NT2/D1 (cell line): Measurements from ENCODE around the gene RICTOR.

Experiments used
- DNase-seq: peaks from one replicate; pipeline ENCODE4 v3.0.0-alpha.2; 2011; ENCODE audit warnings: low read depth, low spot score
- H3K27me3 ChIP-seq: 2 replicates; pipeline ENCODE4 v1.6.0; 2011; ENCODE audit warnings: mild to moderate bottlenecking; ENCODE audit not compliant: insufficient read length, insufficient read depth
- H3K36me3 ChIP-seq: 2 replicates; pipeline ENCODE4 v1.6.1; 2011; ENCODE audit warnings: mild to moderate bottlenecking, low read length, mixed read lengths; ENCODE audit not compliant: insufficient read depth, insufficient read length
- H3K4me1 ChIP-seq: 2 replicates; pipeline ENCODE4 v1.5.1; 2011; ENCODE audit not compliant: insufficient read depth, insufficient read length
- H3K4me3 ChIP-seq: 2 replicates; pipeline ENCODE4 v1.5.1; 2011; ENCODE audit warnings: low read depth; ENCODE audit not compliant: insufficient read length
- H3K9ac ChIP-seq: 2 replicates; pipeline ENCODE4 v1.6.0; 2011; ENCODE audit warnings: low read depth; ENCODE audit not compliant: insufficient read length
- H3K9me3 ChIP-seq: 2 replicates; pipeline ENCODE4 v1.5.1; 2011; ENCODE audit warnings: mild to moderate bottlenecking, low read length; ENCODE audit not compliant: insufficient read depth
- SUZ12 ChIP-seq: IDR thresholded peaks from 2 replicates; pipeline ENCODE4 v1.6.1; 2011; ENCODE audit not compliant: insufficient read length, insufficient read depth; ENCODE audit errors: extremely low read depth
- YY1 ChIP-seq: IDR thresholded peaks from 2 replicates; pipeline ENCODE4 v1.6.1; 2011; ENCODE audit not compliant: insufficient read length, insufficient read depth
- ZNF274 ChIP-seq: IDR thresholded peaks from 2 replicates; pipeline ENCODE4 v1.6.1; 2011; ENCODE audit warnings: mild to moderate bottlenecking, low read depth, low read length

RICTOR gene, protein sequence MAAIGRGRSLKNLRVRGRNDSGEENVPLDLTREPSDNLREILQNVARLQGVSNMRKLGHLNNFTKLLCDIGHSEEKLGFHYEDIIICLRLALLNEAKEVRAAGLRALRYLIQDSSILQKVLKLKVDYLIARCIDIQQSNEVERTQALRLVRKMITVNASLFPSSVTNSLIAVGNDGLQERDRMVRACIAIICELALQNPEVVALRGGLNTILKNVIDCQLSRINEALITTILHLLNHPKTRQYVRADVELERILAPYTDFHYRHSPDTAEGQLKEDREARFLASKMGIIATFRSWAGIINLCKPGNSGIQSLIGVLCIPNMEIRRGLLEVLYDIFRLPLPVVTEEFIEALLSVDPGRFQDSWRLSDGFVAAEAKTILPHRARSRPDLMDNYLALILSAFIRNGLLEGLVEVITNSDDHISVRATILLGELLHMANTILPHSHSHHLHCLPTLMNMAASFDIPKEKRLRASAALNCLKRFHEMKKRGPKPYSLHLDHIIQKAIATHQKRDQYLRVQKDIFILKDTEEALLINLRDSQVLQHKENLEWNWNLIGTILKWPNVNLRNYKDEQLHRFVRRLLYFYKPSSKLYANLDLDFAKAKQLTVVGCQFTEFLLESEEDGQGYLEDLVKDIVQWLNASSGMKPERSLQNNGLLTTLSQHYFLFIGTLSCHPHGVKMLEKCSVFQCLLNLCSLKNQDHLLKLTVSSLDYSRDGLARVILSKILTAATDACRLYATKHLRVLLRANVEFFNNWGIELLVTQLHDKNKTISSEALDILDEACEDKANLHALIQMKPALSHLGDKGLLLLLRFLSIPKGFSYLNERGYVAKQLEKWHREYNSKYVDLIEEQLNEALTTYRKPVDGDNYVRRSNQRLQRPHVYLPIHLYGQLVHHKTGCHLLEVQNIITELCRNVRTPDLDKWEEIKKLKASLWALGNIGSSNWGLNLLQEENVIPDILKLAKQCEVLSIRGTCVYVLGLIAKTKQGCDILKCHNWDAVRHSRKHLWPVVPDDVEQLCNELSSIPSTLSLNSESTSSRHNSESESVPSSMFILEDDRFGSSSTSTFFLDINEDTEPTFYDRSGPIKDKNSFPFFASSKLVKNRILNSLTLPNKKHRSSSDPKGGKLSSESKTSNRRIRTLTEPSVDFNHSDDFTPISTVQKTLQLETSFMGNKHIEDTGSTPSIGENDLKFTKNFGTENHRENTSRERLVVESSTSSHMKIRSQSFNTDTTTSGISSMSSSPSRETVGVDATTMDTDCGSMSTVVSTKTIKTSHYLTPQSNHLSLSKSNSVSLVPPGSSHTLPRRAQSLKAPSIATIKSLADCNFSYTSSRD (N-terminal part only)

DNA sequence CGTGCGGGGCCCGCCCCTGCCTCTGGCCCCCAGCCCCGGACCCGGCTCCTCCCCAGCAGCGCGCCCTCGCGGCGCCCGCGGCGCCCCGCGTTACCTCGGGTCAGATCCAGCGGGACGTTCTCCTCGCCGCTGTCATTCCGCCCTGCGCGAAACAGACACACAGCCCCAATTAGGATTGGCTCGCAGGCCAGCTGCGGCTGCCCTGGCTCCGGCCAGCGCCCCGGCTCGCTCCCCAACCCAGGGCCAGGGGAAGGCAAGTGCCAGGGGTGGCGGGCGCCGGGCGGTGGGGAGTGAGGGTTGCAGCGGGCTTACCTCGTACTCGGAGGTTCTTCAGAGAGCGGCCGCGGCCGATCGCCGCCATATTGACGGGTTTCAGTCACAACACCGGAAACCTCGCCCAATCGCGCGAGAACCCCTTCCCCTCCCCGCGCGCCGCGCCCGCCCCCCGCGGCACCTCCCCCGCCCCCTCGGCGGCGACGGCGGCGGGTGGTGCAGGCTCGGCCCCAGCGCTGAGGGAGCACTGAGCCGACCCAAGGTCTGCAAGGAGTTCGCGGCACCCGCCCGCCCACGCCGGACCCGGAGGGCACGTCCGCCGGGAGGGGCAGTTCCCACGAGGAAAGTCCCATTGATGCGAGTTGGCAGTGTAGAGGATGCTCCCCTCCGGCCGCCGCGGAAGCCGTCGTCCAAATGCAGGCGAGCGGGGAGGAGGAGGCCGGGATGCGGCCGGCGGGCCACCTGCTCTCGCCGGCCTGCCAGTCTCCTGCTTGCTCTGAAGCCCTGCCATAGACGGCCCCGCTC is at the start of gene RICTOR:
Gene RICTOR, minus strand, starts transcription at position 383 of the 798 bp plus-strand sequence. Its CDS starts 22 bp downstream, at position 361.
- Histone ChIP-seq H3K27me3 (no peaks in the 10 kb centered on the region), H3K4me1 (no peaks in the 10 kb centered on the region), H3K9me3 (no peaks in the 10 kb centered on the region), H3K4me3 (peak within 1 kb of the TSS; percentile 85), H3K36me3 (no peaks in the 10 kb centered on the region), H3K9ac (peak within 1 kb of the TSS; percentile 88)
- peak; percentile 55 for TF ChIP-seq YY1
- no peak for TF ChIP-seq ZNF274
- no peak for DNase-seq

DNA sequence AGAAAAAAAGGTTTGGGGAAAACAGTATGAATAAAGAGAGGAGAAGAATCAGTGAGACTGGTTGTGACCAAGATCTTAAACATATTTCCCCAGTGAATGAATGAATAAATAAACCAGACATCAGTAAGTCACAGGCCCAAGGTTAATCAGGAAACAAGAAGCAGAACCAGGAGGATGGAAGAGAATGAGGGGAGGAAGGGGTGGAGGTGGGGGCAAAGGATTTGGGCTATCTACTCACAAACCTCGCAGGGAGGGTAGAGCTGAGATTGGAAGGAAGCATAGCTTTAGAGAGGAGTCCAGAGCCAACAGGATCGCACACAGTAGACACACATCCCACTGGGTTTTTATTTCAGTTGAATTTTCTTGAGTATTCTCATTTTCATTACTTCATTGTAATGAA is 47.7 kb upstream of the RICTOR start:
- H3K9ac ChIP-seq = no peak overlapping the region
- no peaks in the 10 kb centered on the region for H3K4me1 ChIP-seq
- H3K4me3 ChIP-seq = no peak overlapping the region
- no peaks in the 10 kb centered on the region for H3K36me3 ChIP-seq
- no peaks in the 10 kb centered on the region for H3K27me3 ChIP-seq
- DNase-seq = no peak
- no peaks in the 10 kb centered on the region for H3K9me3 ChIP-seq
- TF ChIP-seq ZNF274 = no peak
- TF ChIP-seq SUZ12 = no peak
- TF ChIP-seq YY1 = no peak

DNA sequence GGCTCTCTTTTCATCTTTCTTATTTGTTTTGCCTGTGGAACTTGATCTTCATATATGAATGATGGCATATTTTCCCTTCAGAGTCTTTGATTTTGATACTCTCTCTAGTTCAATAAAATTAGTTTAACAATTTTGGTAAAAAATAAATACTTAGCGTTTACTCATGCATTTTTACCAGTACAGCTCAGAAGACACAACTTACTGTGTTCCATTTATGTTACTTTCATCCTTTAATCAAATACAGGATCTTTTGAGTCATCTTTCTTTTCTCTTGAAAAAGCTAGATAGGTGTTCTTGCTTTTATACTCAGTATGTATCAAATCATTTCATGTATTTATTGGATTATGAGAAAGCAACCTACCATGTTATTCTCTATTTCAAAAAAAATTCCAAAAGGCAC is 47.1 kb upstream of the RICTOR start:
- H3K27me3 ChIP-seq = no peaks in the 10 kb centered on the region
- H3K36me3 ChIP-seq = no peaks in the 10 kb centered on the region
- H3K9ac ChIP-seq = no peak overlapping the region
- H3K4me3 ChIP-seq = no peak overlapping the region
- no peaks in the 10 kb centered on the region for H3K4me1 ChIP-seq
- TF ChIP-seq ZNF274 = no peak
- TF ChIP-seq SUZ12 = no peak
- TF ChIP-seq YY1 = no peak
- no peak for DNase-seq
- no peaks in the 10 kb centered on the region for H3K9me3 ChIP-seq

- no peak overlapping the region for H3K4me3 ChIP-seq
- H3K9me3 ChIP-seq = no peaks in the 10 kb centered on the region
- H3K4me1 ChIP-seq = no peaks in the 10 kb centered on the region
- DNase-seq = no peak
- no peaks in the 10 kb centered on the region for H3K27me3 ChIP-seq
- no peak overlapping the region for H3K9ac ChIP-seq
- H3K36me3 ChIP-seq = no peaks in the 10 kb centered on the region
- no peak for TF ChIP-seq SUZ12
- no peak for TF ChIP-seq YY1
- no peak for TF ChIP-seq ZNF274
These were observed 45.8 kb upstream of the RICTOR start for GRCh38 chr5:39120052-39120420.

DNA sequence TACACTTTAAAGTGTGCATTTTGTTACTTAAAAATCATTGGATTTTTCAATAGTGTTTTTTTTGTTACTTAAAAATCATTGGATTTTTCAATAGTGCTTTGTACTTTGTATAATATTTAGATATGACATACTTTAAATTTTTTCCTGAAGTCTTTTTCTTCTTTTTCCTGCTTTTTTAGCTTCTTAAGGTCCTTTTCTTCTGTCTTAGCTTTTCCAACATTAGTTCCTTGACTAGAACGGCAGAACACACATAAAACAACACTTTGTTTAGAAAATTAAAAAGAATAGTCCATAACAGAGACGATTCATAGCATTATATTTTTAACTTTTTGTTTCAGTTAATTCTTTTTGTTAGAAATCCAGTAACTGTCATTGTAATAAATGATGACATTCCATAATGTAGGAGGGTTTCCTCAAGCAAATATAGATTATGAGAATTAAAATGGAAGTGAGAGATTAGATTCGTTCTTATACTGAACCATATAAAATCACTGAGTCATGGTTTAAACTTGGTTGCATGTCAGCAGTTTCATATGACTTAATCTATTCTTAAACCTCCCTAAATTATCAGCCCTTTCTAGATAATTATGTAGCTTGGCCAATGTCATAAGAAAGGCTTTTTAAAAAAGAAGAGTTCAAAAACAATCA is 45.3 kb upstream of the RICTOR start:
- no peak for DNase-seq
- TF ChIP-seq ZNF274 (no peak), SUZ12 (no peak), YY1 (no peak)
- H3K9ac ChIP-seq = no peak overlapping the region
- H3K36me3 ChIP-seq = no peaks in the 10 kb centered on the region
- no peaks in the 10 kb centered on the region for H3K9me3 ChIP-seq
- H3K4me3 ChIP-seq = no peak overlapping the region
- no peaks in the 10 kb centered on the region for H3K27me3 ChIP-seq
- H3K4me1 ChIP-seq = no peaks in the 10 kb centered on the region

DNA sequence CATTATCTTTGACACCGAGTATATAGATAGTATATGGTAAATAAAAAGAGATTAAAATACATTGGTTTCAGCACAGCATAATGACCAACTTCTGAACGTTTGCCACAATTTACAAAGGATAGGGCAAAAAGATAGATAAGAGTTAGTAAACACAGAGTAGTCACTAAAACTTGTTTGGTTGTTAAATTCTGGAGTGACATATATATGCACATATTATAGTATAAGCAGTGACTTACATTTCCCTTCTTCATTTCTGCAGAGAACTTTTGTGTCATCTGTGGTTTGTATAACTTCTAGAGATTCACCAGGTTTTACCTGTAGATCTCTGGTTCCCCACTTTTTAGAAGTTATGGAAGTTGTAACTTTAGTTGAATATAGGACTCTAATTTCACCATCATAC is 44.4 kb upstream of the RICTOR start:
- TF ChIP-seq SUZ12 (no peak), YY1 (no peak), ZNF274 (no peak)

More for the DNA sequence above, 44.4 kb upstream of the RICTOR start:
- Histone ChIP-seq H3K36me3 (no peaks in the 10 kb centered on the region), H3K4me3 (no peak overlapping the region), H3K9ac (no peak overlapping the region), H3K4me1 (no peaks in the 10 kb centered on the region), H3K27me3 (no peaks in the 10 kb centered on the region), H3K9me3 (no peaks in the 10 kb centered on the region)
- DNase-seq = no peak
